Activated CD4-positive, alpha-beta T cell treated with anti-CD3 and anti-CD28 coated beads, Interleukin-2, amount 50 U/mL, for 4 hours (primary cell): ENCODE data around the gene IL16.
"Not testable (repeated sequence)": the region's sequence is repeated elsewhere in the genome, so short reads cannot be mapped to it uniquely, and the experiment has no call there.

Source experiments
- DNase-seq, 2 experiments: peaks; one replicate each; pipeline ENCODE4 v3.0.0-alpha.2; 2020

The IL16 gene

DNA sequence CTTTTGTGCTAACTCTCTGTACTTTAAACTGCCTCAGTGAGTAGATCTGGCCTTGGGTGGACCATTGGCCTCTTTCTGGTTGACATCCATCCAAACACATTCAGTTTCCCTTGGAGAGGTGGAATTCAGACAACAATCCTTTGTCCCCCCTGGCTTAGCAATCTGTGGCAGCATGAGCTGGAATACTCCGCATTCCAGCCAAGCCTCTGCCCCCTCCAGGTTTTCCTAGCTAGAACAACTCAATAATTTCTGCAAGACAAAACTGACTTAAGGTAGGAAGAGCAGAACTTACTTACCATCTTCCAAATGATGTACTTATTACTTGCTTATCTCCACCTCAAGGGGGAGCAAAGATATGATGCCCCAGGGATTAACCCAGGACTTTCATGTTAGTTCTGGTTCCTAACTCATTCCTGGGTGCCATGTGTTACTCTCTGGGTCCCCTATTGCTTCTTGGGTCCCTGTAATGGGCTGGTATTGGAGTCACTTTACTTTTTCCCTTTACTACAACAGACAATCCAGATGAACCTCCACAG lies 21.8 kb upstream of the IL16 start:
- no peak for DNase-seq

DNA sequence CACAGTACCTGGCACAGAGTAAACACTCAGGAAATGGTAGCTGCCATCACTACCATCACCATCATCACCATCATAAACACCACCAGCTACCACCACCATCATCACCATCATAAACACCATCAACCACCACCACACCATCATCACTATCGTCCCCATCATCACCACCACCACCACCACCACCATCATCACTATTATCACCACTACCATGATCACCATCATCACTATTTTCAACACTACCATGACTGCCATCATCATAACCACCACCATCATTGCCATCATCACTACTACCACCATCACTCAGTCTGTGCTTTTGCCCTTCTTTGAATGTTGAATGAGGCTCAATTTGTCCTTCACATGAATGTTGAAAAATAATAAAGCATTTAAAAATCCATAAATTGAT lies 21.2 kb upstream of the IL16 start:
- no peak for DNase-seq

DNA sequence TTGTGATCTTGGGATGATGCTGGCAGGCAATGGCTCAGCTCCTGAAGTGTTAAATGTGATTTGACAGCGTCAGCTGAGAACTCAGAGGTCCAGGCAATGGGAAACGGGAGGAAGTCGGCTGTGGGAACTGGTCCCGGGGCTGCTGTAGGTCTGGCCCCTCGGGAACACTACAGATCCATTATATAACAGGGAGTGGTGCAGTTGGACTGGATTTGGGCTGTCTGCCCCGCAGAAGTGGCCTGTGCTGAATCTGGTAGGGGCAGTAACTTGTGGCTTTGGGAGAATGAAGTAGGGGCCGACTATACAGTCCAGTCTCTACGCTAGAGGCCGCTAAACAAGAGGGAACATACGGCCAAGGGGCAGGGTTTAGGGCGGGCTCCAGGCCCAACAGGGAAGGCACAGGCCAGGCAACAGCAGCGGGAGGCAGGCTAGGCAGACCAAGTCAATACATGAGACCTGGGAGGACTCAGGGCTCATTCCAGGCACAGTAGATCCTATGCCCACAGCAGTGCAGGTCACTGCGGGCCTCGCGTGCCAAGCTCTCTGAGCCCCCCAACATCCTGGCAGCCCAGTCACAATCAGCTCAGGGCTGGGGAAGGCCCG lies 20.3 kb upstream of the IL16 start:
- no peak for DNase-seq

DNA sequence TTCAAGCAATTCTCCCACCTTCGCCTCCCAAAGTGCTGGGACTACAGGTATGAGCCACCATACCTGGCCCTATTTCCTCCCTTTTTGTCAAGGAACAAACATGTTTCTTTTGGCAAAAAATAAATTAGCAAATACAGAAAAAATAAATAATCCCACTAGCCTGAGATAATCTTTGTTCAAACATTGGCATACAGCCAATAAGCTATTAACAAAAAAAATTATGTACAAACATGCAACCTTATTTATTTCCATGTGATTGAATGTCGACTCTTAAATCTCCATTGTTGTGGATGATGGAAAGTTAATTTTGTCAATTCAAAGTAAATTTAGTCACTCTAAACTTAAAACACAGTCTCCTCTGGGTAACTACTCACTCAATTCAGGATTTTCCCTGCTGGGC lies 18.3 kb upstream of the IL16 start:
- no peak for DNase-seq

DNA sequence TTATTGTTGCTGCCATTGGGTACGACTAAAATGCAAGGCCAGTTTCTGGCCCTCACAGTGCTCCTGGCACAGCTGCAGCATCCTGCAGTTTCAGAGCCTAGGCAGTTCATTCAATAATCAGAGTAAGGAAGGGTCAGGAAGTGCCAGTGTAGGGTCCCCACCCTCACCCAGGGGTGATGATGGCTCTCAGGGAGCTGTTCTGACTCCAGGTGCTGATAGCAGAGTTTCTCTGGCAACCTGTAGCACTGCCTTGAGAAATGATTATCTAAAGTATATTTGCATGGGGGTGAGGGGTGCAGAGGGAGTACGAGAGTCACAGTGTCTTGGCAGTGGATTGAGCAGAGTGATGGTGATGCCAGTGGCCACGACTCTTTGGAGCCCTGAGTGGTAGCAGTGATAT lies 15.5 kb upstream of the IL16 start:
- no peak for DNase-seq

DNA sequence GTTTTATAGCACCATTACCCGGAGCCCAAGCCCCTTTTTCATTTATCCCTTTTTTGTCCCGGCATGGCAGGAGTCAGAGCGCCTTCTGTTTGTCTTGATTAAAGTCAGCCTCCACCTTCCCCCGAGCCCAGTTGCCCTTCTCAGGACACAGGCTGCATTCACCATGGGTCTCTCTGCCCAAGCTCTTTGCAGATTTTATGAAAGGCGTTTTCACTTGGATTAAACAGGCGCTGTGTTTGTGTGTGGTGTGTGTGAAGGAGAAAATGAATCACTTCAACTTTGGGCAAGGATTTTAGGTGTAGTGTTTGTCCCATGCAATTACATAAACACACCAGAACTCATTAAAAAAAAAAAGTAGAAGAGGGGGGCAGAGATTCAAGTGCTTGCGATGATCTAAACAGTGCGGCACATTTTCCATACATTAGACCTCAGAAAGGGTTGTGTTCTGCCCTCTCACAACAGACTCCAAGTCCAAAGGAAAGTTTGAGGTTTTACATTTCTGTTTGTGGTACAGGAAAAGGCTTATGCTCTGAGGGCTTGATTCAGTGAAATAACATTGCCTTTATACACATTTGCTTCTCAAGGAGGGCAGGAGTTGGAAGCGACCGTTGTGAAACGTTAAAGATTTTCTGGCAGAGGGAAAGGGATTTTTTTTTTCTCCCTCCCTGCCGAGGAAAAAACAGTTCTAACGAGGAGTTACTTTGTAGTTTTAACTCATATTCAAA lies 14.5 kb upstream of the IL16 start:
- DNase-seq, result no peak

DNA sequence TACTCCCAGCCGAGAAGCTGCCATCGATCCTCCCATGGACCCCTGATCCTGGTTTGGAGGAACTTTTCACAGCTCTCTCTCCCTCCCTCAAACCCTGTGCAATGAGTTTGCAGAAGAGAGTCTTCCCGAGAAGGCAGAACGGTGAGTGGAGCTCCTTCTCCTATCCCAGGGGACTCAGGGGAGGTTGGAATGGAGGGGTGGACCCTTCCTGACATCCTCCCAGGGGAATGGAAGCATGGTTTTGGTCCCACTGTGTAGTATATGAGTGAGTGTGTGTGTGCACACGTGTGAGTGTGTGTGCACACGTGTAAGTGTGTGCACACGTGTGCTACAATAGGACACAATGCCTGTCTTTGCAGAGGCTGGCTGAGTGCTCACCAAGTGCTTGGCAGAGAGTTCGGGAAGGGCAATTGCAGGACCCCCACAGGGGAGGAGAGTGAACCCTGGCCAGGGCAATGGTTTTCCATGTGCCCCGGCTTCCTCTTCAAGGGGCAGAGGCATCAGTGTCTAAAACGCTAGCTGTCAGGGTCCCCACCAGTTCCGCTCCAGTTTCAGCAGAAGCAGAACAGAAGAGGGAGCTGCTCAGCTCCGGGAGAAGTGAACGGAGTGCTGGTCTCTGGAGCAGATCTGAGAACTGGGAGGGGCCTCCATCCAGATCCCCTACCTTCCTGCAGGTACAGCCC lies 13.8 kb upstream of the IL16 start:
- DNase-seq, result no peak

DNA sequence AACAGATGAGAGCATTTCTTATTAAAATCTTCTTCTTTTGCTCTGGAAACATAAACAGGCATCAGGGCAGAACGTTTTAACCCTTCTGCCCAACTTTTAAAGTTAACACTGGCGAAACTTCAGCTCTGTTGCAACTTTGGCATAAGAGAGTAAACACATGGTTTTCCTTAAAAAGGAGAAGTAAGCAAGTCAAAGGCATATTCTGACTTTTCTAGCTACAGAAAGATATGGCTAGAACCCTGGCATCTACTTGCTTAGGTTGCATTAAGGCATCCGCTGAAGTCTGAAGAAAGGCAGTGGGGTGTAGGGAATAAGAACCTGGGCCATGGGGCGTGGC lies 13.3 kb upstream of the IL16 start:
- DNase-seq, result no peak

DNA sequence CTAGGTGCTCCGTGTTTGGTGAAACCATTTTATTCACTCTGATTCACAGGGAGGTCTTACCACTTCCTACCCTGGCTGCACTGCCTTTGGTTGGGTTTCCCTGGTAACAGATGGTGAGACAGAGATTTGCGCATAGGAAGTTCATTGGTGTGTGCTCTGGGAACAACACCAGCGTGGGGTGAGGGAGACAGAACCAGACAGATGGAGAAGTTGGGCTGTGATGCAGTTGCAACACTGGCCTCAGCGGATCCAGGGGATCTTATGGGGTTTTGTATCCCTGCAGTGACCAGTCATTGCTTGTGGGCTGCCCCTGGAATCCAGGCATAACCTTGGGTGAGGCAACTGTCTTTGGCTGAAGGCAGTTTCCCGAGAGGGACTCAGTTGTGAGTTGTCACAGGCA lies 12.5 kb upstream of the IL16 start:
- DNase-seq, result no peak

DNA sequence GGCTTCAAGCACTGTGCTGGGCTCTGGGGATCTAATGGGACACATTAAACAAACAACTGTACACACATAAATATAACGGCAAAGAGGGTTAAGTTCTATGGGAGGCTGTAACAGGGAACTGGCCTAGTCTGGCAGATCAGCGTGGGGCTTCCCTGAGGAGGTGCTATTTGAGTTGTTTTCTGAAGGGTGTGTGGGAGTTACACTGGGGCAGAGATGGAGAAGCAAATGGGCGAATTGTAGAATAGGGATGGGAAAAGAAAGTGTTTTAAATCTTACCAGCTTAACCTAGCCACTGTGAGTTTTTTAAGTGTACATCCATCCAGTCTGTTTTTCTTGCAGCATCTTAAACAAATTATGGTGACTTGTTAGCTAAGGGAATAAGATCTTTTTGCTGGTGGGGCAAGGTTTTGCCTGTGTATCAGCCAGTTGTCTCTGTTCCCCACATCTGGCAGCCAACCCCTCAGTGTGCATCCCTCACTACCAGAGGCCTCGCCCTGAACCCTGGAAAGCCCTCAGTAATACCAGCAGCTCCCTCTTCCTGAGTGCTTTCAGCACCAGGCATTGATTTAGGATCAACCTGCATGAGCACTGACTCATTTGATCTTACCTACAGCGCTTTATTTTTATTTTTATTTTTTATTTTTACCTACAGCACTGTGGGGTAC lies 10.9 kb upstream of the IL16 start:
- DNase-seq, result no peak

DNA sequence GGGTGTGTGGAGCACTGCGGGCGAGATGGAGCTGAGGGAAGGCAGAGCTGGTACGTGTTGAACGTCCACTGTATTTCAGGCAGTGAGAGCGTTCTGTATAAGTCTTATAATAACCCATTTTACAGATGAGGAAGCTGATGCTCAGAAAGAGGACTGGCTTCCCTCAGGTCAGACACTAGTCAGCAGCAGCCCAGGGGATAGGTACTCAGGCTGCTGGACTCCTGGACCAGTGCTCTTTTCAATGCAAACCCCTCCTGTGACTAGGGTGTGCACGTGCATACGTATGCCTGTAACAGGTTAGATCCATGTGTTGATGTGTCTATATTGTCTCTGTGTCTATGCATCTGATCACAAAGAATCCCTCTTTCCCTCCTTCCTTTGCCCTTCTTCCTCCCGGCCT lies 8.3 kb upstream of the IL16 start:
- DNase-seq, result no peak

DNA sequence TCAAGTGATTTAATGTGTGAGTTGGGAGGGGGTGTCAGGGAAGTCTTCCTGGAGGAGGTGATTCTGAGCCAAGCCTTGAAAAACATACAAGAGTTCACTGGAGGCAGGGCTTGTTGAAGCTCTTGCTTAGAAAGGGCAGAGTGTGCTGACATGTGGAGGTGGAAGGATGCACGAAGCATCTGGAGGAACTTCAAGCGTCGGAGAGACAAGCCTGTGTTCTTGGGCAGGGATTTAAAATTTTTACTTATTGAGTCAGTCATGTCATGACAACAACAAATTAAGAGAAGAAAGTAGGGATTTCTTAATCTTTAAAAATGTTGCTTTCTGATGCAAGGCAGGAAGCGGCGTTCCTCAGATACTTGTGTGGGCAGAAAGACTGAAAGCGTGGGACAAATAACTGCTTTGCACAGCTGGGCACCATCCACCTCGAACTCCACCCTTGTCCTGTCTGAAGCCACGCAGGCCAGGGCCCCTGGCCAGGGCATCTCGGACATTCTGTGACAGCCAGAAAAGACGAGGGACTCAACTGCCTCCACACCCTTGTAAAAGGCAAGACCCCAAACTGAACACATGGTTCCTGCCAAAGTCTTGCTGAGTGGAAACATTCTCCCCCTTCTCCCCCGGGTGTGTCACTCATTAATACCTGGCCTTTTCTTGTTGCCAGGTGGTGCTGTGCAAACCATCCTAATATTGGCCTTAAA lies 6.9 kb upstream of the IL16 start:
- no peak for DNase-seq

DNA sequence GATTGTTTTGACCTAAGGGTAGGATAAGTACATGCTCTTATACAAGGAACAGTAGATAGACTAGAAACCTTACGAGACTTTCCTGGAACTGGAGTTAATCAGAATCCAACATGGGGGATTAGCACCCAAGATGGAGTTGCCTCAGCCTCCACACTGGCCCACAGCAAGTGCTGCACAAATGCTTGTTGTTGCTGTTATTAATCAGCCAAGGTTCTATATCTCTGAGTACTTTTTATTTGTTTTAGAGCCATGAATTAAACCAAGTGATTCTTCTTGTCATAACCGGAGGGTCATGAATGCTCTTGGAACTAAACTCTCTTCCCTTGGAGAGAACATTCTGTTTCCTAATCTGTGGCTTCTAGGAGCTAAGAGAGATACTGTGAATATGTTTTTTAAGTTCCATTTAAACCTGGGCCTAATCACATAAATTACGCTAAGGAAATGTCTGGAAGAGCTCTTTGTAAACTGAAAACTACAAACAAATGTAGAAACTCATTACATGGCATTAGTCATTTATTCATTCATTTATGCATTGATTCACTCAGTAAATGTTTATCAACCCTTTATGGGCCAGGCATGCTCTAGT lies 5.7 kb upstream of the IL16 start:
- no peak for DNase-seq

DNA sequence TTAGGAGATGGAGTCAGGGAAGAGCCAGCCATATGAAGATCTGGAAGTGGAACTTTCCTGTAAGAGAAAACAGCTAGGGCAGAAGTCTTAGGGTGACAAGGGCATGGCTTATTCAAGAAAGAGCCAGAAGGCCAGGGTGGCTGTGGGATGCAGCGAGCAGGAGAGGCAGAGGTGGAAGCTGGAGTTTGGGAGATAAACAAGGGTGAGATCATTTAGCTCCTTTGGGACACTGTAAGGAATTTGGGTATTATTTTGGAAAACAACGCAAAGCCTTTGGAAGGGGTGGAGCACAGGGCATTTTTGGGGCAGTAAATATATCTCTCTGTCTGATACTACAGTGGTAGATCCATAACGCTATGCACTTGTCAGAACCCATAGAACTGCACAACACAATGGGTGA lies 5.0 kb upstream of the IL16 start:
- DNase-seq, result no peak

DNA sequence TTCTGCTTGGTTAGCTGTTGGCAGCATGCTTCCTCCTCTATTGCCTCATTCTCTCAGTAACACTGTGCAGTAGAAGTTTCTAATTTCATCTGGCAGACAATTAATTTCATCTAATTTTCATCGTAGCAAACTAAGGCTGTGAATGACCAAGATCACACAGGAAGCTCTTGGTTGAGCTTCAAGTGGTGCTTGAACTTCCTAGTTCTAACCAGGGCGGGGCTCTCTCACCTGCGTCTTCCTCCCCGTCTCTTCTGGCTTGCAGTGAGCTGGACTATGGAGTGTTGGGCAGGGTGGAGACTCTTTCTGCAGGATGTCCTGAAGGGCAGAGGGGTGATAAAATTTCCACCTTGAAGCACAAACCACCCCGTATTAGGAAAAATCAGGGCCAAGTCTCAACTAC lies 2.0 kb upstream of the IL16 start:
- no peak for DNase-seq

DNA sequence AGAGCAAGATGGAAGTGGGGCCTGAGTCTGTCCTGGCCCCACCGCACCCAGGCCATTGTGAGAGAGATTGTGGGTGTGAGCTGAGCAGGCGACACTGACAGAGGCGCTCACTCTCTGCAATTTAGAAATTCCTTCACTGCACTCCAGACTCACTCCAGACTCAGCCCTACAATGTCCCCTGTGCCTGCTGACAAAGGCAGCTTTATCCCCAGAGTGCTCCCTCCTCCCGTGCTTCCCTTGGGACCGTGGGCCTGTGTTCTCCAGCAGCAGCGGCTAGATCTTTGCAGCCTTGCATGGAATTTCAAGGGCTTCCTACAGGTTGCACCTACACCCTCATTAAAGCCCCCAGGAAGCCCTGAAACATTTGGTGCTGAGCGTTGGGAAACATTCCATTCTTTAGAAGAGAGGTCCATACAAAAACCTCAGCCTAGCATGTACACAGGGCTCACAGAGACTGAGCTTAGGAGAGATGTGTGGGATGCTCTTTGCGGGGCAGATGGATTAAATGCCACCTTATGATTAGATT lies 1.3 kb upstream of the IL16 start:
- DNase-seq, result no peak

DNA sequence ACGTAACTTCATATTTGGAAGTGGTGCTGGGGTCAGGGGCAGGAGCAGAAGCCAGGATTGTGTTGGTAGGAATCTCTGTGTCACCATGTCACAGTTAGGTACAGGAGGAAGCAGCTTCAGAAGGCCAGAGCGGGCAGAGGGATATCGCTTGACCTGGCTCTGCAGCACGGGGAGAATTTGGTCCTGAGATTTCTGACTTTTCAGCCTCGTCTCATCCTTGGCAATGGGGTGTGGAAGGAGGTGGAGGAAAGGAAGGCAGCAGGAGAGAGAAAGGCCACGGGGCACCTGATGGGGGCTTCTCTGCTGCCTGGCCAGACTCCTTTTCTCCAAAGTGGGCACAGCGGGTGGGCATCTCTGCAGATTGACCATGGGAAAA lies 564 bp downstream of the IL16 start:
- DNase-seq, result no peak

DNA sequence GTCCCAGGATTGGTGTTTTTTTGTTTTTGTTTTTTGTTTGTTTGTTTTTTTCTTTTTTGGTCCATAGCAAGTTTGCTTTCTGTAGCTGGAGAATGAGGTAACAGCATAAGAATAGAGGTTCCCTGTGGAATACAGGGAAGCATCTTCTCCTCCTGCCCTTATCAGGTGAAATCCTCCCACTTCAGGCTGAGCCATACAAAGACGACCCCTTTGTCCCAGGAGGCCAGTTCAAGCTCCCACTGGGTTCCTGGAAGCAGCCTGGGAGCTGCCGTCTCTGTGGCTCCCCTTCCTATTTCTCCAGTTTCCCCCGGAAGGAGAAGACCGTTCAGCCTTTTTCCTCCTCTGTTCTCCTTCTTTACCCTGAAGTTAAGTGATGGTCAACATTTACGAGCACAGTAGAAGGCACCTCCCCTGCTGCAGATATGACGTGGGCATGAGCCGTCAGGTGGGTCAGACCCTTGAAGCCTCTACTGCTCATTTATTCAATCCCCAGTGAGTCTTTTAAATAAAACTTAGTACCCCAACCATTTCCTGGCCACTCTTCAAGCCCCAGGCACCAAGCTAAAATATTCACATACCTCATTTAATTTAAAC lies 1.1 kb downstream of the IL16 start:
- DNase-seq, result no peak

DNA sequence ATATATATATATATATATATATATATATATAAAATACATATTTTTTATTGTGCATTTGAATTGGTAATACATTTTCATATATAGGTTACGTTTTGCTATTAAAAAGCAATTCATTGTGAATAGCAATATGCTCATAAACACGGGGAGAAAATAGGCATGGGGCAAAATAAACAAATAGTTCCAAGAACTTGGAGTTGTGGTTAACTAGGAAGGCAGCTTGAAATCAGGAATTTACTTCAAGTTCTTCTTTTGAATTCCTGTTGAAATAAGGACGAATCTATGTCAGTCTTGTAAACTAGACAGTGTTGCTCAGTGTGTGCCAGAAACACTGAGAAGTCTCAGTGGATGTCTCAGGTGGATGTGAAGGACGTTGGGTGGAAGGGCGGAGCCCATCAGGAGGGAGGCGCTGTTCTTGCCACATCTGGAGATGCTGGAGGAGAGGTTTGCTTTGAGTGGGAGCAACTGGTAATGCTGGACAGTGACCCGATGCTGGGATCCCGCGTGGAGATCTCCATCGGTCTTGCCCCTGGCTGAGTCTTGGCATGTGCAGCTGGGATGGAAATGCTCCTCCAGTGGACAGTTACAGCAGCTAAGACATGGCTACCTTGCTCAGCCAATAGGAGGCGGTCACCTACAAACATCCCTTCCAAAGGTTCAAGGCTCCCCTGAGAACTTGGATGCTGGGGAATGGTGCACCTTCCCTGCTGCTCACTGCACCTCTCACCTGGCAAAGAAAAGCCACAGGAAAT lies 2.5 kb downstream of the IL16 start:
- no peak for DNase-seq

DNA sequence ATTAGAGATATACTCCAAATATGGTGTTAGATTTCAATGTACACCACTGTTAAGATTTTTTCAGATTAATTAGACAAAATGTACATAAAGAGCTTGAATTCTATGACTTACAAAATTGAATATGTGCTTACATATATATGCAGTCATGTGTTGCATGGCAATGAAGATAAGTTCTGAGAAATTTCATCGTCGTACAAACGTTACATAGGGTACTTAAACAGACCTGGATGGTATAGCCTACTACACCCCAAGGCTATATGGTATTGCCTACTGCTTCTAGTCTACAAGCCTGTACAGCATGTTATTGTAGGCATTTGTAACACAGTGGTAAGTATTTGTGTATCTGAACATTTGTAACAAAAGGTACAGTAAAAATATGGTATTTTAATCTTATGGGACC lies 9.3 kb downstream of the IL16 start:
- DNase-seq, result no peak

DNA sequence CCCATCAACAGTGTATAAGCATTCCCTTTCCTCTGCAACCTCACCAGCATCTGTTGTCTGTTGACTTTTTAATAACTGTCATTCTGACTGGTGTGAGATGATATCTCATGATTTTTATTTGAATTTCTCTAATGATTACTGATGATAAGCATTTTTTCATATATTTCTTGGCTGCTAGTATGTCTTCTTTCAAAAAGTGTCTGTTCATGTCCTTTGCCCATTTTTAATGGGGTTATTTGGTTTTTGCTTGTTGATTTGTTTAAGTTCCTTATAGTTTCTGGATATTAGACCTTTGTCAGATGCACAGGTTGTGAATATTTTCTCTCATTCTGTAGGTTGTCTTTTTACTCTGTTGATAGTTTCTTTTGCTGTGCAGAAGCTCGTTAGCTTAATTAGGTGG lies 11.3 kb downstream of the IL16 start:
- not testable (repeated sequence) for DNase-seq
